Mucosa of stomach (tissue), 1 donor: Measurements from ENCODE around the gene MXI1.

Experiments
- H3K27me3 ChIP-seq: one replicate; pipeline ENCODE4 v1.7.0; 2013; ENCODE audit warnings: mild to moderate bottlenecking, low read length; ENCODE audit not compliant: control insufficient read depth, insufficient read depth
- H3K36me3 ChIP-seq: one replicate; pipeline ENCODE4 v1.7.0; 2013; ENCODE audit warnings: low read length; ENCODE audit not compliant: control insufficient read depth, insufficient read depth
- H3K4me1 ChIP-seq: one replicate; pipeline ENCODE4 v1.7.0; 2013; ENCODE audit warnings: mild to moderate bottlenecking, low read length; ENCODE audit not compliant: control insufficient read depth, insufficient read depth
- H3K4me3 ChIP-seq: one replicate; pipeline ENCODE4 v1.7.0; 2013; ENCODE audit warnings: low read length
- H3K9ac ChIP-seq: one replicate; pipeline ENCODE4 v1.7.0; 2013; ENCODE audit warnings: mild to moderate bottlenecking, low read length, moderate library complexity
- H3K9me3 ChIP-seq: one replicate; pipeline ENCODE4 v1.7.0; 2013; ENCODE audit warnings: mild to moderate bottlenecking, low read length, moderate library complexity; ENCODE audit not compliant: control insufficient read depth
- donor health status: Pancreatic carcinoma.

MXI1 gene

DNA sequence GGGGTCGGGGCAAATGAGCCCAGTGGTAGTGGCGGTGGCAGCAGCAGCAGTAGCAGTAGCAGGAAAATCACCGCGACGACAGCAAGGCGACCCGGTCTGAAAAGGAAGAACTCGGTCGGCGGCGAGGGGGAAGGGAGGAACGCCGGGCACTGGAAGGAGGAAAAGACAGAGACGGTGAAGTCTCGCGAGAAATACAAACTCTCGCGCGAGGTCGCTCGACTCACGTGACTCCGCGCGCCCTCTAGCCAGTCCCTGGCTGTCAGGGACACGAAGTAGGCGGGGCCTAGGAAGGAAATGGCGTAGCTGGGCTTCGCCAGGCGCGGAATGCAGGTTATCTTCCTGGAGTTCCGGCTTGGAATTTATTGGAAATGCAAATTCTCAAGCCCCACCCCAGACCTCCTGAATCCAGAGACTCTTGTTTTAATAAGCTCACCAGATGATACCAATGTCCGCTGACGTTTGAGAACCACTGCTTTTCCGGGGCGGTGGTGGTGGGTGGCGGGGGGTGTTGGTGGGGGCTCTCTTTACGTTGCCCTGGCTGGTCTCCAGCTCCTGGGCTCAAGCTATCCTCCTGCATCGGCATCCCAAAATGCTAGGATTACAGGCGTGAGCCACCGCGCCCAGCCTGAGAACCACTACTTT lies 97.5 kb downstream of the MXI1 start, which contains the start of gene SMNDC1:
Gene SMNDC1, minus strand, starts transcription at position 141 of the 642 bp plus-strand sequence. CDS start 1,333 bp downstream, outside the sequence.
- H3K36me3 ChIP-seq, result peaks cover 4% of the 10 kb centered on the region
- peaks cover 6% of the 10 kb centered on the region for H3K4me1 ChIP-seq
- no peaks in the 10 kb centered on the region for H3K9me3 ChIP-seq
- peak within 1 kb of the TSS; percentile 40 for H3K4me3 ChIP-seq
- H3K27me3 ChIP-seq, result no peaks in the 10 kb centered on the region
- peak within 1 kb of the TSS; percentile 75 for H3K9ac ChIP-seq

DNA sequence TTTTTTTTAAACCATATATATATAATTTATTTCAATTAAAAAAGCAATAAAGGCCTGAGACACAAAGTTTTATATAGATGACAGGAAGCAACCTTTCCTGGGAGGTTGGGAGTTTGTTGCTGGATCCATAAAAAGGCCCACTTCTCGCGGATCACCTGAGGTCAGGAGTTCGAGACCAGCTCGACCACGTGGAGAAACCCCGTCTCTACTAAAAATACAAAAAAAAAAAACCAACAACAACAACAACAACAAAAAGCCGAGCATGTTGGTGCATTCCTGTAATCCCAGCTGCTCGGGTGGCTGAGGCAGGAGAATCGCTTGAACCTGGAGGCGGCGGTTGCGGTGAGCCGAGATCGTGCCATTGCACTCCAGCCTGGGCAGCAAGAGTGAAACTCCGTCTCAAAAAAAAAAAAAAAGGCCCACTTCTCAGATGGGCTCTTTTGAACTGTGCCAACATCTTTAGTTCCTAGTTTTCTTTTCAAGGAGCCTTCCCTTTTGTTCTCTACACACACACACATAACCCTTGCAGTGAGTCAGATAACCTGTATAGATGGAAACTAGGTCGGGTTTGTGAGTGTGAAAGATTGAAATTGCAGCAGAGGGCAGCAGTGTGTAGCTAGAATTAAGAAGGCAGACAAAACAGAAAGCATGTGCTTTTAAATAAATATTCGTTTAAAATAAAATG lies 98.5 kb downstream of the MXI1 start:
- Histone ChIP-seq H3K27me3 (no peaks in the 10 kb centered on the region), H3K36me3 (no peaks in the 10 kb centered on the region), H3K9me3 (no peaks in the 10 kb centered on the region), H3K4me3 (no peak overlapping the region), H3K4me1 (peaks cover 6% of the 10 kb centered on the region), H3K9ac (no peak overlapping the region)

DNA sequence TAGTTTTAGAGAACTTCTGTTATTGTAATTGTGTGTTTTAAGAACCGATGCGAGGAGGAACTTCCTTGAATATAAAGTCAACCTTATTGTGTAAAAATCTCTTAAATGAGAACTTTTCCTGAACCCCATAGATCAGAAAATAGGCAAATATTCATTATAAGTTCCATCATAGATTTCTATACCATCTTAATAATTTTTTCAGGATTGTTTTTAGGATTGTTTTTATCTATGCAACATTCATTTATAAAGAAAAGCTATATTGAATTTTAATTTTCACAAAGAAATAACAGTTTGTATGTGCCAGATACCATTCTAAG lies 99.0 kb downstream of the MXI1 start:
- Histone ChIP-seq H3K9me3 (no peaks in the 10 kb centered on the region), H3K4me1 (peaks cover 6% of the 10 kb centered on the region), H3K36me3 (no peaks in the 10 kb centered on the region), H3K27me3 (no peaks in the 10 kb centered on the region), H3K9ac (no peak overlapping the region), H3K4me3 (no peak overlapping the region)

DNA sequence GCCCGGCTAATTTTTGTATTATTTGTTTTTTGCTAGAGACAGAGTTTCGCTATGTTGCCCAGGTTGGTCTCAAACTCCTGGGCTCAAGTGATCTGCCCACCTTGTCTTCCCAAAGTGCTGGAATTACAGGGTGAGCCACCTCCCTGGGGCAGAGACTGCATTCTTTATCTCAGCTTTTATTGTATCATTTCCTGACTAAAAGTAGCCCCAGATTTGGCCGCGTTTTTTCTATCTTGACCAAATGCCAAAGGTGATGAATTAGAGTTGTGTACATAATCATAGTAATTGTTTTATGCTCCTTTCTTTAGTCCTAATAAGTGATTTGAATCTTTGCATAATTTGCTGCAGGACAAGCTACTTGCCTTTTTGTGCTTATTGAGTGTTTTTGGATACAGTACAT lies 100.4 kb downstream of the MXI1 start:
- Histone ChIP-seq H3K9ac (no peak overlapping the region), H3K27me3 (peaks cover under 1% of the 10 kb centered on the region), H3K9me3 (no peaks in the 10 kb centered on the region), H3K4me1 (peaks cover 6% of the 10 kb centered on the region), H3K4me3 (no peak overlapping the region), H3K36me3 (no peaks in the 10 kb centered on the region)

DNA sequence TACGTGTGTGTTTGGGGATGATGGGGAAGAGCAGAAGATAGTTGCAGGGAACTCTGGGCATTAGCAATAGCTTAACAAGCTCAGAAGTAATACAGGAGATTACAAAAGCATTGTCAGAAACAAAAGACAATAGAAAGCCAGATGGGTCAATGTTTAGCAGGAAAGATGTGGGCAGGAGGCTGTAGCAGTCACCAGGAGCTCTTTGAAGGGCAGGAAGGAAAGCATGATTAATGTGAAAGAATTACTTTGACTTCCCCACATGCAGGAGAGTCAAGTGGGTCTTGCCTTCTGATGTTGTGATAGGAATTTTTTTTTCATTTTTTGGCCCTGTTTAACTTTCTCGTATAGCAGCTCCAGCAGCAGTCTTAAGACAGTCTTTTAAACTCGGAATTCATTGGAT lies 103.3 kb downstream of the MXI1 start:
- Histone ChIP-seq H3K4me1 (no peaks in the 10 kb centered on the region), H3K4me3 (no peak overlapping the region), H3K36me3 (no peaks in the 10 kb centered on the region), H3K27me3 (peaks cover 10% of the 10 kb centered on the region), H3K9ac (no peak overlapping the region), H3K9me3 (no peaks in the 10 kb centered on the region)

DNA sequence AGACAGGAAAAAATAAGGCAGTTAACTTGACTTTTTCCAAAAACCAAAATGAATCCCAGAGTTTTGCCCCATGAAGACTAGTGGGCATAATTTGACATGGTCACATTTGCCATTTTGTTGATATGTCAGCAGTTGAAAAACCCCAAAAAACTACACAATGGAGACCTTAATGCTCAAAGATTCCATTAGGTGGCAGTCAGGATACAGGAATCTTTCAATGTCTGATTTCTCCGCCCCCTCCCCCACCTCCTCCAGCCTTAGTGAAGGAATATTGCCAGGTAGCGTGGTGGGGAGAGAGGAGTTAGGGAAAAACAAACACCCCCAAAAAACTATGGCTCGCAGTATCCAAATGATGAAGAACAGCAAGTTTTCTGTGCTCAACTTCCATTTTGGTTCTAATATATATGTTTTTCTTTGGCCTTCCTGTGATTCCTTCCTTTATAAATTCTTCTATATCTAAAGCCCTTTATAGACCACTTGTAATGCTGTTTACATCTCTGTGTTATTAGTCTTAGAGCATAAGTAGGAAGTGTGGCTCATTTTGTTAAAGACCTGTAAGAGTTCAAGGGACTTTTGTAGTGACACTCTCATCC lies 104.0 kb downstream of the MXI1 start:
- no peaks in the 10 kb centered on the region for H3K9me3 ChIP-seq
- no peaks in the 10 kb centered on the region for H3K4me1 ChIP-seq
- H3K9ac ChIP-seq, result no peak overlapping the region
- no peaks in the 10 kb centered on the region for H3K36me3 ChIP-seq
- peaks cover 13% of the 10 kb centered on the region for H3K27me3 ChIP-seq
- H3K4me3 ChIP-seq, result no peak overlapping the region

DNA sequence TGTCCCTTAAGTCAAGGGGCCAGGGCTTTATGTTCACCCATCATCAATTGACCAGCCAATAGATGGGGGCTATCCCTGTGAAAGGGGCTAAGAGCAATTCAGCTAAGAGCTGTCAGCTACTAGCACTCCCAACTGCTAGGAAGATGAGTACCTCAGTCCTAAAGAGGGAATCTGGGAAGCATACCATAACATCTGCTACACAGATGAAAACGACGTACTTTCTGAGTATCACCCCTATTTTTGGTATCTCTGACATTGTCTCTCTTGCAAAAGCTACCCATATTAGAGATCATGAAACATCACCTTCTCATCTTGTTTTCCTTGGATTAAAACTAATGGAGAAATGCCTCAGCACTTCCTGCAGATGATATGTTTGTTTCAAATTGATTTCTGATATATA lies 104.8 kb downstream of the MXI1 start:
- Histone ChIP-seq H3K27me3 (peaks cover 13% of the 10 kb centered on the region), H3K36me3 (no peaks in the 10 kb centered on the region), H3K4me3 (no peak overlapping the region), H3K9ac (no peak overlapping the region), H3K9me3 (no peaks in the 10 kb centered on the region), H3K4me1 (no peaks in the 10 kb centered on the region)

DNA sequence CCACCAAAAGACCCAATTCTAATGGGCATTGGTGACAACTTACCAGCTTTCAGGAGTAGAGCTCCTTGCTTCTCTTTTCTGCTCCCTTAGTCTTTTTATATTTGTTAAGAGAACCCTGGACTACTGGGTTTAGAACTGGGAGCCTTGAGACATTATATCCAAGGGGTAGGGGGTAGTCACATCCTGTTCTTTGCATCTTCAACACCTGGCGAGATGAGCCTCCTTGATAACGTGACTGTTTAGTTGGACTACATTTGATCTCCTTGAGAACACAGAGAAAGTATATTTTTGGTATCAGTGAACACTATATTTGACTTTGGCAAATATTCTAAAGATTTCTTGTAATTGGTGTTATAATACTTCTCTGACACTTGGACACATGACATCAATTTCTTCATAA lies 106.3 kb downstream of the MXI1 start:
- H3K27me3 ChIP-seq, result peaks cover 22% of the 10 kb centered on the region
- H3K4me1 ChIP-seq, result no peaks in the 10 kb centered on the region
- H3K4me3 ChIP-seq, result no peak overlapping the region

DNA sequence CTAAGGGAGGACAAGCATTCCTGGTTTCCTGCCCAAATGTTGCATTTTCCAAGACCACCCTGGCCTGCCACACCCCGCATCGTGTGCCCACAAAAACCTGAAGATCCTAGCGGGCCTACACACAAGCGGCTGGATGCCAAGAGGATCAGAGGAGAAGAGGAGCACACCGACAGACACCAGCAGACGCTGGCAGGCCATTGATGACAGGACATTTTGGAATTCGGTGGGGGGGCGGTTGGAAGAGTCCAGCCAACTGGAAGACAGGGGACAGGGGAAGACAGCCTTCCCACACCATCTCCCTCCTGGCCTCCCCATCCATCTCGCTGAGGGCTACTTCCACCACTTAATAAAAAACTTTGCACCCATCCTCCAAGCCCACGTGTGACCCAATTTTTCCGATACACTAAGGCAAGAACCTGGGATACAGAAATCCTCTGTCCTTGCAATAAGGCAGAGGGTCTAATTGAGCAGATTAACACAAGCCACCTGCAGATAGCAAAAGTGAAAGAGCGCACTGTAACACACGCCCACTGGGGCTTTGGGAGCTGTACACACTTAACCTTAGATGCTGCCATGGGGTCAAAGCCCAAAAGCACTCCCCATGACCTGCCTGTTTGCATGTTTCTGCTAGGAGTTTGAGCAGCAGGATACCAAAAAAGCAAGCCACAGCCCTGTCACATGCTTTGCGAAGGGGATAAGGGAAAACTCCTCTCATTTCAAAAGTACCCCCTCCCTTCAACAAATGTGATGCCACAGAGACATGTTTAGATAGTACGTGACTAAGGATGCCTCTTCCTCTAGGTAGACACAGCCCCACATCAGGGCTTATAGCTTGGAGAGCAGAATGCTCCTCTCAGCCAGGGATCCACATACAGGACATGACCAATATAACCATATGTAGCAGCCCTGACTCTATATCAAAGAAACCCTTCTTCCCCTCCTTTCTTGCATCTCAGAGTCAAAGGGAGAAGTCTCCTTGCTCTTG lies 110.8 kb downstream of the MXI1 start:
- no peaks in the 10 kb centered on the region for H3K4me1 ChIP-seq
- no peaks in the 10 kb centered on the region for H3K36me3 ChIP-seq
- no peaks in the 10 kb centered on the region for H3K9me3 ChIP-seq
- peaks cover 22% of the 10 kb centered on the region for H3K27me3 ChIP-seq
- no peak overlapping the region for H3K4me3 ChIP-seq
- H3K9ac ChIP-seq, result no peak overlapping the region

More for the DNA sequence above, 106.3 kb downstream of the MXI1 start:
- H3K36me3 ChIP-seq, result no peaks in the 10 kb centered on the region
- H3K9ac ChIP-seq, result no peak overlapping the region
- no peaks in the 10 kb centered on the region for H3K9me3 ChIP-seq

DNA sequence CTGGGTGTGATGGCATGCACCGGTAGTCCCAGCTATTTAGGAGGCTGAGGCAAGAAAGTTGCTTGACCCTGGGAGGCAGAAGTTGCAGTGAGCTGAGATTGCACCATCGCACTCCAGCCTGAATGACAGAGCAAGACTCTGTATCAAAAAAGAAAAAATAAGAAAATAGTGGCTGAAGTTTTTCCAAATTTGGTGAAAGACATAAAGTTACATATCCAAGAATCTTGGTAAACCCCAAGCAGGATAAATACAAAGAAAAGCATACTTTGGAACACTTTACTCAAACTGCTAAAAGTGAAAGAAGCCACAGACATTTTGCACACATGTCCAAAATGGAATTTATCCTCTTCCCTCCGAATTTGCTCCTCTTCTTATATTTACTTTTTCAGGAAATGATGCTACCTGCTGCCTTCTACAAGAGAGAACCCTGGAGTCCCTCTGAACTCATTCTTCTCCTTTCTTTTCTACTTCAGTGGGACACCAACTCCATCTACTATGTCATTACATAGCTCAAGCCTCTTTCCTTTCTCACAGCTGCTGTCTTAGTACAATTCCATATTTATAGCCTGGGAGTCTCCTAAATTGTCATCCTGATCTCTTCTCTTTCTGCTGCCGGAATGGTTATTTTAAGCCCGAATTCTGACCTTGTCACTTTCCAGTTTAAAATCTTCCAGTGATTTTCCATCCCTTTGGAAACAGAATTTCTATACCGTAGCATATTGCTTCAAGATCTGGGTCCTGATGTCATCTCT lies 114.6 kb downstream of the MXI1 start:
- H3K9ac ChIP-seq, result no peak overlapping the region
- no peaks in the 10 kb centered on the region for H3K4me1 ChIP-seq
- H3K27me3 ChIP-seq, result peaks cover 27% of the 10 kb centered on the region
- no peaks in the 10 kb centered on the region for H3K36me3 ChIP-seq
- no peak overlapping the region for H3K4me3 ChIP-seq
- no peaks in the 10 kb centered on the region for H3K9me3 ChIP-seq

DNA sequence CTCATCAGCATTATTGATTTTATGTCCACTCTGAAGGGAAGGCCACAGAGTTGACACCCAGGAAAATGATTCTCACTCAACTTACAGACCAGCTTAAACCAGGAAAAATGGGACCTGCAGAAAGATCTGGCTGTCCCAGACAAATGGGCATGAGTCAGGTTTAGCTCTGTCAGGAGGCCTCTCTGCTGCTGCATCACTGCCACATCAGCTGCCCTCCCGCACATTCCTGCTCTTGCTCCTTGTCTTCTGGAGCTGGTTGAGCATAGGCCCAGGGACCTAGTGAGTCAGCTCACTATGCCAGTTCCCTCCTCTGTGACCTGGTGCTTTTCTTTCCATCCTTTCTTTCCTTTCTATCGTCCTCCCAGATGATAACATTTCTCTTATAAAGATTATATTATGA lies 116.1 kb downstream of the MXI1 start:
- no peaks in the 10 kb centered on the region for H3K36me3 ChIP-seq
- peaks cover 7% of the 10 kb centered on the region for H3K4me1 ChIP-seq
- peaks cover 18% of the 10 kb centered on the region for H3K27me3 ChIP-seq
- H3K9me3 ChIP-seq, result no peaks in the 10 kb centered on the region
- H3K4me3 ChIP-seq, result no peak overlapping the region
- H3K9ac ChIP-seq, result no peak overlapping the region
